Gastroesophageal sphincter (tissue), 3 donors: ENCODE results near the gene CRY2.

Experiments used
- CTCF ChIP-seq, 4 experiments: fragments of 200-600 bp in 2 of 4; fragments of 450-650 bp in 2 of 4; sonication (generic) in 1 of 4; IDR thresholded peaks; one replicate each; pipeline ENCODE4 v1.5.1; 2017 to 2019; ENCODE audit warnings: antibody characterized with exemption in 4 of 4, mild to moderate bottlenecking in 2 of 4, moderate library complexity in 2 of 4
- POLR2A ChIP-seq, 2 donors: fragments of 450-650 bp; IDR thresholded peaks; one replicate each; pipeline ENCODE4 v1.6.1; 2017; ENCODE audit warnings: antibody characterized with exemption in 2 of 2, mild to moderate bottlenecking in 2 of 2, moderate library complexity in 1 of 2

- TF ChIP-seq CTCF (IDR thresholded peaks at IDR 0.05): no peak
- TF ChIP-seq POLR2A (IDR thresholded peaks at IDR 0.05): no peak
Measured at GRCh38 chr11:45899448-45900174, 52.3 kb downstream of the CRY2 start.
